DND-41 (cell line): ENCODE results near the gene AP3M1.

Source experiments
- CTCF ChIP-seq: IDR thresholded peaks from 2 replicates; pipeline ENCODE4 v1.5.1; 2012; ENCODE audit warnings: borderline replicate concordance, low read length, moderate library complexity, mild to moderate bottlenecking; ENCODE audit not compliant: poor library complexity, severe bottlenecking; ENCODE audit errors: extremely low read depth
- EZH2 ChIP-seq: IDR thresholded peaks from 3 replicates; pipeline ENCODE4 v1.6.1; 2012; ENCODE audit warnings: borderline replicate concordance, low read depth, mild to moderate bottlenecking, moderate library complexity, low read length, inconsistent platforms; ENCODE audit not compliant: severe bottlenecking

DNA sequence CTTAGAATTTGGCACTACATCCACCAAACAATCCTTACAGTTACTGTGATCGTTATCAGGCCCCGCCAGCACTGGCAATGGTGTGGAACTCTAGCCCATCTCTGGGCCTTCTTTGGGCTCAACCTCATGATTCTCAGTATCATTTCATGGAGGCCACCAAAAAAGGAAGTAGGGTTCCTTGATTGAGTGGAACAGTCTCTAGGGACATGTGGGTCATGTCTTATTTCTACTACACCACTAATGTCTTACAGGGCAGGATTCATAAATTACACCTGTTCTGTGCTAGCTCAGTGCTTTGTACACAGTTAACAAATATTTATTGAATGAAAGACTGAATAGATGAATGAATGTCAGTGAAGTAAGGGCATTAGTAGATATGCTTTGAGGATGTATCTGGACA is 53.9 kb downstream of the AP3M1 start:
- no peak for TF ChIP-seq CTCF
- TF ChIP-seq EZH2 = no peak
